GM18499 (cell line): ENCODE measurements around the gene SIN3B.
"Not testable (repeated sequence)": the region's sequence is repeated elsewhere in the genome, so short reads cannot be mapped to it uniquely, and the experiment has no call there.

ENCODE experiments used
- ATAC-seq: cut with Tn5 transposase; IDR thresholded peaks from one replicate; pipeline ENCODE4 v1.9.1; 2021; ENCODE audit warnings: moderate number of reproducible peaks; ENCODE audit not compliant: insufficient read depth, unreplicated experiment

Gene SIN3B

DNA sequence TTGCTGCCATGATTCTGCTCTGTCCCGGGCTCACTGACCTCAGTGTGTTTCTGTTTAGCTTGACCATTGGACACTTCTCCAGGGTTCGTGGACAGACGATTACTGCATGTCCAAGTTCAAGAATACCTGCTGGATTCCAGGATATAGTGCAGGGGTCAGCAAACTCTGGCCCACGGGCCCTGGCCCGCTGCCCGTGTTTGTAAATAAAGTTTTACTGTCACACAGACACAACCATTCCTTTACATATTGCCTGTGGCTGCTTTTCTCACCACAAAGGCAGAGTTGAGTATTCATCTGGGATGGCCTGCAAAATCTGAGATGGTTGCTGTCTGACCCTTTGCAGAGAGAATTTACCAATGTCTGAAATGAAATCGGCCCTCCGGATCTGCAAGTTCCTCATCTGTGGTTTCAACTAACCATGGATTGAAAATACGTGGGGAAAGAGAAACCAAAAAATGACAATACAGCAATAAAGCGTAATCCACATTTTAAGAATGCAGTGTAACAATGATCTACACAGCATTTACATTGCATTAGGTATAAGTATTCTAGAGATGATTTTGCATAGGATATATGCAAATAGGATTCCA lies 33.7 kb downstream of the SIN3B start:
- ATAC-seq, result no peak

DNA sequence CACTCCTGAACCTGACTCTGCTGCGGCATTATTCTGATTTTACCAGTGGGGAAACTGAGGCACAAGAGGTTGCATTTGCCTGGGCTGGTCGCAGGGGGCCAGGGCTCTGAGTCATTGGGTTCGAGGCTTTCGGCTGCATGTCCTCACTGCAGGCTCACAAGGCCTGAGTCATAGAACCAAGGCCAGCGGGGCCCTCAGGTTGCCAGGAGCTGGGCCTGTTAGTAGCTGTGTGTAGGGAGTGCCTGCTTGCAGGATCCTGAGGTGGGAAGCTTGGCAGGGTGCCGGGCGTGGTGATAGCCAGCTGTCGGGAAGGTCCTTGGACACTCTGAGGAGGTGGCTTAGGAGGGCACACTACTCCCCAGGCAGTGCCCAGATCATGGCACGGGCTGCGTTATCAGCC lies 38.0 kb downstream of the SIN3B start:
- no peak for ATAC-seq

- no peak for ATAC-seq
Observed at GRCh38 chr19:16868423-16869130, 39.4 kb downstream of the SIN3B start.

DNA sequence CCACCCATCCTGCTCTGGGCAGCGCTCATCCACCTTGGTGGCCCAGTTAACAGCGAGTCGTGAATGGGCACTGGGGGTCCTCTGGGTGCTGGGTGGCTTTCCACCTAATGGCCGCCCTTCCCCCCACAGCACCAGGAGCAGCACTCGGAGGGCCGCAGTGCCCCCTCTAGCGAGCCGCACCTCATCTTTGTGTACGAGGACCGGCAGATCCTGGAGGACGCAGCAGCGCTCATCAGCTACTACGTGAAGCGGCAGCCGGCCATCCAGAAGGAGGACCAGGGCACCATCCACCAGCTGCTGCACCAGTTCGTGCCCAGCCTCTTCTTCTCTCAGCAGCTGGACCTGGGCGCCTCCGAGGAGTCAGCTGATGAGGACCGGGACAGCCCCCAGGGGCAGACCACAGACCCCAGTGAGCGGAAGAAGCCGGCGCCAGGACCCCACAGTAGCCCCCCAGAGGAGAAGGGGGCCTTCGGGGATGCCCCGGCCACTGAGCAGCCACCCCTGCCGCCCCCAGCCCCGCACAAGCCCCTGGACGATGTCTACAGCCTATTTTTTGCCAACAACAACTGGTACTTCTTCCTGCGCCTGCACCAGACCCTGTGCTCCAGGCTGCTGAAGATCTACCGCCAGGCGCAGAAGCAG lies 40.3 kb downstream of the SIN3B start:
- no peak for ATAC-seq

DNA sequence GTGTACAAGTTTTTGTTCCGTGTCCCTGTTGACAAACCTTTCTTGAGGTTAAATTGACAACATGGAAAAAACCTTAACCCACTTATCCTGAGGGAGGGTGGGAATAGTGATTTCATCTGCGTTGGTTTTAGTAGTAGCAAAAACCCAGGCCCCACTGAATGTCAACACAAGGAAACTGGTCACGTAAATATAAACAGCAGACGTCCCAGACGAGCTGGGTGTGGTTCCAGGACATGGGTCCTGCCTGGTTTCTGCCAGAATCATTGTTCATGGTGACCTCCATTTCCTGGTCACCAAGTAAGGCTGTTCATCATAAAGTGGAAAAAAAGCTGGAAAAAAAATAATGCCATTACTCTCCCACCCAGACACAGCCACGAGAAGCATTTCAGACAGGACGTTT lies 42.7 kb downstream of the SIN3B start:
- ATAC-seq, result no peak

DNA sequence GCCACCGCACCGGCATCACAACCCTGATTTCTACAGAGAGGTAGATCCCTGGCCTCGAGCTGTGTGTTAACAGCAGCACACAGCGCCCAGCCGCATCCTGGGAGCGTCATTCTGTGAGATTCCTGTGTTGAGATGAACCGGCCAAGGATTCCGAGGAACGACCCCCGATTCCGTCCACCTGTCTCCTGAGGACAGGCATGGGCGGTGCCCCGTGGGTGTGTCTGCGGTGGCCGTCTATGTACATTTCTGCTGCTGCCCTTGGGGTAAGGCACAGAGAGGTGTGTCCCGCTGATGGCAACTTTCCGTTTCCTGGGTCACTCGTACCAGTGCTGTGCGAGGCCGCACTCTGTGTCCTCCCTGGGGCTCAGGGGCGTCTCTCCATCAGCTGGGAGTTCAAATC lies 43.5 kb downstream of the SIN3B start:
- ATAC-seq, result no peak

DNA sequence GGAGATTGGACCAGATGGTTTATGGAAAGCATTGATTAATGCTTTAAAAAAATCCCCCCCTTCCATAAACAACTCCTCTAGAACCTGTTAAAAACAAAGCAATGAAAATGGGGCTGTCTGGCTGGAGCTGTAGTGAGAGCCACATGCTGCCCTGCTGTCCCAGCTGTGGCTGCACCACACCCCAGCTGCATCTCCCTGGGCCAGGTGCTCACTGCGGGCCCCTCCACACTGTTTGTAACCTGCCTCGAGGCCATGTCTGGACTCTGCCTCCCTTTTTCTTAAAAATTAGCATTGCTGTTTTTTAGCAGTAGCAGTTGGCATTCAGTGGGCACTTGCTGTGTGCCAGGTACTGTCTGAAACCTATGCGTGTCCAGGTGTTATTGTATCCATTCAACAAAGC lies 44.4 kb downstream of the SIN3B start:
- ATAC-seq, result no peak

DNA sequence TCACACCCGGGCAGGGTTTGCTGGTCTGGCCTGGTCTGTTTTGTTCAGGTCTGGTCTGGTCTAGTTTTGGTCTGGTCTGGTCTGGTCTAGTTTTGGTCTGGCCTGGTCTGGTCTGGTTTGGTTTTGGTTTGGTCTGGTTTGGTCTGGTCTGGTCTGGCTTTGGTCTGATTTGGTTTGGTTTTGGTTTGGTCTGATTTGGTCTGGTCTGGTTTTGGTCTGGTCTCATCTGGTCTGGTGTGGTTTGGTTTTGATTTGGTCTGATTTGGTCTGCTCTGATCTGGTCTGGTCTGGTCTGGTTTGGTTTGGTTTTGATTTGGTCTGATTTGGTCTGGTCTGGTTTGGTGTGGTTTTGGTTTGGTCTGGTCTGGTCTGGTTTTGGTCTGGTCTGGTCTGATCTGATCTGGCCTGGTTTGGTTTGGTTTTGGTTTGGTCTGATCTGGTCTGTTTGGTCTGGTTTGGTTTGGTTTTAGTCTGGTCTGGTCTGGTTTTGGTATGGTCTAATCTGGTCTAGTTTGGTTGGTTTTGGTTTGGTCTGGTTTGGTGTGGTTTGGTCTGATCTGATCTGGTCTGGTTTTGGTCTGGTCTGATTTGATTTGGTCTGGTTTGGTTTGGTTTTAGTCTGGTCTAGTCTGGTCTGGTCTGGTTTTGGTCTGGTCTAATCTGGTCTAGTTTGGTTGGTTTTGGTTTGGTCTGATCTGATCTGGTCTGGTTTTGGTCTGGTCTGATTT lies 45.2 kb downstream of the SIN3B start:
- ATAC-seq, result no peak

GRCh38 chr19:16874978-16875299 lies 45.7 kb downstream of the SIN3B start:
- not testable (repeated sequence) for ATAC-seq

- no peak for ATAC-seq
Observed at GRCh38 chr19:16875584-16876555, 46.7 kb downstream of the SIN3B start.

DNA sequence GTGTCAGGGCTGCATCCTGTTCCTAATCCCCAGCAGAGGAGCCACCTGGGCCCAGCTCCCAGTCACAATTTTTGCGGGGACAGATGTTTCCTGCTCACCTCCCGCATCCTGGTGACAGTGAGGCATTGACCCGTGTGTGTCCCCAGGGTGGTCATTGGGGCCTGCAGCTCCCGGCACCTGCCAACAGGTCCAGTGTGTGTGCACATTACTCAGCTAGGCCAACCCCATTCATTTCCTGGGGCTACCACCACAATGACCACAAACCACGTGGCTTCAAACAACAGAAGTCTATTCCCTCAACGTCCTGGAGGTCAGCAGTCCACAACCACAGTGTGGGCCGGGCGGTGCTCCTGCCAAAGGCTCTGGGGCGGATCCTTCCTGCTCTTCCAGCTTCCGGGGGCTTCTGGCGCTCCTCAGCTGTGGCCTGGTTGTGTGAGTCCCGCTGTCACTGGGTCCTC lies 47.7 kb downstream of the SIN3B start:
- no peak for ATAC-seq

DNA sequence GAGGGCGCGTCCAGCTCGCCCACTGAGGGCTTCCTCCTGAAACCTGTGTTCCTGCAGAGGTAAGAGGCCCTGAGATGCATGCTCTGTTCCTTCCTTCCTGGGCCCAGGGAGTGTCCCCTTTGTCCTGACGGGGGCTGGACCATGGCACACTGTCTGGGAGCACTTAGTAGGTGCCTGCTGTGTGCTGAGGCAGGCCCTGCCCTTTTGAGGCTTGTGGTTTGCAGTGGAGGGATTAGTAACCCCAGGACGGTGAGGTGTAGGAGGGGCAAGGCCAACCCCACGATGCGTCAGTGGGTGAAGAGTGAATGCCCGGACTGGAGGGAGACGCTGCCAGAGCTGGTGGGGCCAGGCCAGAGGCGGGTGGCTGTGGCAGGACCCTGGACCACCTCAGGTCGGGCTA lies 48.4 kb downstream of the SIN3B start:
- ATAC-seq, result no peak

GRCh38 chr19:16878181-16878965 lies 49.2 kb downstream of the SIN3B start:
- ATAC-seq, result no peak

GRCh38 chr19:16880884-16881554 lies 51.8 kb downstream of the SIN3B start:
- no peak for ATAC-seq

- no peak for ATAC-seq
Observed at GRCh38 chr19:16882146-16882545, 52.9 kb downstream of the SIN3B start.

DNA sequence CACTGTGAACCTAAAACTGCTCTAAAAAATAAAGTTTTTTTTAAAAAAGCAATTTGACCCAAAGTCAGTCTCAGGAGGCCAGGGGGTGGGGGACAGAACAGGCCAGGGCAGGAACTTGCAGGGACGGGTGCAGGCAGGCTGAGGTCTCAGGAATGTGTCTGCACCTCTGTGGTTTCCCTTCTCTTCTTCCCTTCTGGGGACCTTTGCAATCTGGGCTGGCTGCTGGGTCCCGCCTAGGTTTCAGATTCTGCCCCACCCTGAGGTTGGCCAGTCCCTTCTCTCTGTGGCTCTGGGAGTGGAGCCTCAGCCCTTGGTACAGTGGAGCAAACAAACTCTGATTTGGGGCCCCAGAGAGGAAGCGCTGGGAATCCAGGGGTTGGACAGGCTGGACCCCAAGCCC lies 54.3 kb downstream of the SIN3B start:
- ATAC-seq, result no peak

DNA sequence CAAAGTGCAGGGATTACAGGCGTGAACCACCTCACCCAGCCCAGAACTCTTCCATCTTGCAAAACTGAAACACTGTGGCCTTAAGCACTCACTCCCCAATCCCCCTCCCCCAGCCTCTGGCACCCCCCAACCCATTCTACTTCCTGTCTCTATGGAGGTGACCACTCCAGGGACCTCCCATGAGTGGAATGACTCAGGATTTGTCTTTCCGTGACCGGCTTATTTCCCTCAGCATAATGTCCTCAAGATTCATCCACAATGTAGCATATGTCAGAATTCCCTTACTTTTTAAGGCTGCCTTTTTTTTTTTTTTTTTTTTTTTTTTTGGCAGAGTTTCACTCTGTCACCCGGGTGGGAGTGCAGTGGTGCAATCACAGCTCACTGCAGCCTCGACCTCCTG lies 56.0 kb downstream of the SIN3B start:
- no peak for ATAC-seq

DNA sequence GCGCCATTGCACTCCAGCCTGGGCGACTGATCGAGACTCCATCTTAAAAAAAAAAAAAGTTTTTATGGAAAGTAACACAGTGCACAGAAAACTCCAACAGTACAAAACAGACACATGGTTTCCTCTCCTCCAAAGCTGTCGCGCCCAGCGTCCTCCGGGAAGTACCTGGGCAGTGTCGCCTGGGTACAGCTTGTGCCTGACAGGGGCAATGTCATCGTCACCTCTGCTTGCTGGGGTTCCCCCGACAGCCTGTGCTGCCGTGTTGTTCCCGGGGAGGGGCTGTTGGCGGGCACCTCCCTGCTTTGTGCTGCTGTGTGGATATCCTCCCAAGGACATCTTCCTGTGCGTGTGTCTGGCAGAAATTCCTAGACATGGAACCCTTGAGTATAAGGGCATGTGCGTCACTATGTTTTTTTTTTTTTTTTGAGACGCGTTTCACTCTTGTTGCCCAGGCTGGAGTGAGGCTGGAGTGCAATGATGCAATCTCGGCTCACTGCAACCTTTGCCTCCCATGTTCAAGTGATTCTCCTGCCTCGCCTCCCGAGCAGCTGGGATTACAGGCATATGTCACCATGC lies 57.2 kb downstream of the SIN3B start:
- no peak for ATAC-seq
